ENCODE measurements around the gene FOXP1.

FOXP1 gene

GRCh38 chr3:71389911-71390573, 193.5 kb downstream of the FOXP1 start:
- TF ChIP-seq CTCF (conservative IDR thresholded peaks at IDR 0.05; ENCODE audit: control insufficient read depth, insufficient read depth, low read depth, low read length): no peak
- no peak overlapping the region for H3K4me3 ChIP-seq (ENCODE audit: control insufficient read depth, low read depth, low read length)

GRCh38 chr3:71389191-71389590, 194.3 kb downstream of the FOXP1 start:
- H3K4me3 ChIP-seq (ENCODE audit: control insufficient read depth, low read depth, low read length): no peak overlapping the region
- no peak for DNase-seq (ENCODE audit: low read depth)
- no peak for TF ChIP-seq CTCF (conservative IDR thresholded peaks at IDR 0.05; ENCODE audit: control insufficient read depth, insufficient read depth, low read depth, low read length)

More at GRCh38 chr3:71389911-71390573, 193.5 kb downstream of the FOXP1 start:
- peak; percentile 47 for DNase-seq (ENCODE audit: low read depth)

- TF ChIP-seq CTCF (conservative IDR thresholded peaks at IDR 0.05; ENCODE audit: control insufficient read depth, insufficient read depth, low read depth, low read length): no peak
- no peak overlapping the region for H3K4me3 ChIP-seq (ENCODE audit: control insufficient read depth, low read depth, low read length)
- no peak for DNase-seq (ENCODE audit: low read depth)
These were observed 194.9 kb downstream of the FOXP1 start for GRCh38 chr3:71388535-71389120.

GRCh38 chr3:71387586-71387985, 195.9 kb downstream of the FOXP1 start:
- no peak for TF ChIP-seq CTCF (conservative IDR thresholded peaks at IDR 0.05; ENCODE audit: control insufficient read depth, insufficient read depth, low read depth, low read length)
- H3K4me3 ChIP-seq (ENCODE audit: control insufficient read depth, low read depth, low read length): no peak overlapping the region
- DNase-seq (ENCODE audit: low read depth): no peak

GRCh38 chr3:71384837-71385716, 198.5 kb downstream of the FOXP1 start:
- H3K4me3 ChIP-seq (ENCODE audit: control insufficient read depth, low read depth, low read length): no peak overlapping the region
- DNase-seq (ENCODE audit: low read depth): peak; percentile 6
- TF ChIP-seq CTCF (conservative IDR thresholded peaks at IDR 0.05; ENCODE audit: control insufficient read depth, insufficient read depth, low read depth, low read length): no peak

GRCh38 chr3:71384388-71384787, 199.1 kb downstream of the FOXP1 start:
- no peak overlapping the region for H3K4me3 ChIP-seq (ENCODE audit: control insufficient read depth, low read depth, low read length)
- DNase-seq (ENCODE audit: low read depth): peak; percentile 5
- TF ChIP-seq CTCF (conservative IDR thresholded peaks at IDR 0.05; ENCODE audit: control insufficient read depth, insufficient read depth, low read depth, low read length): no peak
